PC-9 (cell line): Measurements from ENCODE around the gene KLK13. TPM values are rescaled to one million over a fixed set of nuclear protein-coding genes. Genes with fewer than 3 reads are reported as not detected.

Experiments used
- BruUV-seq: library from RNA; stranded (reverse); fragments of 400-500 nt; replicated peaks from 2 replicates; lab custom pipeline; 2021; lab: Mats Ljungman, UMichigan
- CTCF ChIA-PET: fragments of 300-600 bp; sonication (Branson Sonifier 250); formaldehyde crosslinking; loops from one replicate; lab custom pipeline; 2022; ENCODE audit warnings: antibody characterized with exemption; lab: Charles Lee
- POLR2A ChIA-PET: fragments of 300-600 bp; sonication (Branson Sonifier 250); formaldehyde crosslinking; loops from one replicate; lab custom pipeline; 2022; ENCODE audit warnings: antibody characterized with exemption; ENCODE audit not compliant: unreplicated experiment; lab: Charles Lee
- DNase-seq, 2 experiments: peaks; one replicate each; pipeline versions ENCODE4 v3.0.0 to v3.0.0-alpha.2; 2015 to 2022; ENCODE audit warnings: mixed read lengths in 1 of 2
- H2AFZ ChIP-seq: fragments of 200-600 bp; sonication (generic); 2 replicates; pipeline ENCODE4 v1.8.1; 2017; ENCODE audit warnings: antibody characterized with exemption
- H3F3A ChIP-seq: fragments of 200-600 bp; sonication (generic); 2 replicates; pipeline ENCODE4 v1.8.1; 2017; ENCODE audit warnings: antibody characterized with exemption, mild to moderate bottlenecking, low read depth; ENCODE audit not compliant: insufficient read depth
- H3K27ac ChIP-seq: fragments of 200-600 bp; sonication (generic); 2 replicates; pipeline ENCODE4 v1.6.1; 2016; ENCODE audit warnings: mixed run types
- H3K27me3 ChIP-seq: fragments of 200-600 bp; sonication (generic); 2 replicates; pipeline ENCODE4 v1.6.1; 2016; ENCODE audit warnings: low read depth, mixed run types; ENCODE audit not compliant: insufficient read depth
- H3K36me3 ChIP-seq: fragments of 200-600 bp; sonication (generic); 2 replicates; pipeline ENCODE4 v1.6.1; 2016; ENCODE audit warnings: low read depth, mixed run types
- H3K4me1 ChIP-seq: fragments of 200-600 bp; sonication (generic); replicated peaks from 2 replicates; pipeline ENCODE4 v1.6.1; 2016; ENCODE audit warnings: mixed run types; ENCODE audit not compliant: insufficient read depth
- H3K4me2 ChIP-seq: fragments of 200-600 bp; sonication (generic); 2 replicates; pipeline ENCODE4 v1.6.1; 2017; ENCODE audit warnings: mixed run types
- H3K4me3 ChIP-seq: fragments of 200-600 bp; sonication (generic); 2 replicates; pipeline ENCODE4 v1.6.1; 2016; ENCODE audit warnings: mixed run types
- H3K79me2 ChIP-seq: fragments of 200-600 bp; sonication (generic); 2 replicates; pipeline ENCODE4 v1.6.1; 2017; ENCODE audit warnings: low read depth, mixed run types
- H3K9me2 ChIP-seq: fragments of 200-600 bp; sonication (generic); 2 replicates; pipeline ENCODE4 v1.8.1; 2017; ENCODE audit warnings: mild to moderate bottlenecking; ENCODE audit not compliant: insufficient read depth
- H3K9me3 ChIP-seq: fragments of 200-600 bp; sonication (generic); 2 replicates; pipeline ENCODE4 v1.8.1; 2016; ENCODE audit warnings: low read depth; ENCODE audit not compliant: insufficient read depth
- H4K20me1 ChIP-seq: fragments of 200-600 bp; sonication (generic); 2 replicates; pipeline ENCODE4 v1.8.1; 2017; ENCODE audit not compliant: insufficient read depth
- EZH2 ChIP-seq: fragments of 200-600 bp; sonication (generic); IDR thresholded peaks from 2 replicates; pipeline ENCODE4 v1.8.0; 2017; ENCODE audit warnings: antibody characterized with exemption, low read depth
- intact Hi-C: fragments of 100-400 bp; cut with micrococcal nuclease; formaldehyde crosslinking; loops from one replicate; pipeline ENCODE4 v1.10.0; 2022; ENCODE audit not compliant: unreplicated experiment
- total RNA-seq: library from RNA; stranded (reverse); gene quantifications from 2 replicates; pipeline ENCODE4 v1.2.3, GENCODE V29; 2021
- TF ChIP-seq, protein P1 (sequence below): fragments of 200-600 bp; sonication (generic); conservative IDR thresholded peaks from 2 replicates; pipeline ENCODE4 v1.6.1; 2017; ENCODE audit warnings: mixed run types, antibody characterized with exemption, mild to moderate bottlenecking, moderate library complexity

KLK13 gene
- total RNA-seq, 1 experiment from 2014 or later = not detected

DNA sequence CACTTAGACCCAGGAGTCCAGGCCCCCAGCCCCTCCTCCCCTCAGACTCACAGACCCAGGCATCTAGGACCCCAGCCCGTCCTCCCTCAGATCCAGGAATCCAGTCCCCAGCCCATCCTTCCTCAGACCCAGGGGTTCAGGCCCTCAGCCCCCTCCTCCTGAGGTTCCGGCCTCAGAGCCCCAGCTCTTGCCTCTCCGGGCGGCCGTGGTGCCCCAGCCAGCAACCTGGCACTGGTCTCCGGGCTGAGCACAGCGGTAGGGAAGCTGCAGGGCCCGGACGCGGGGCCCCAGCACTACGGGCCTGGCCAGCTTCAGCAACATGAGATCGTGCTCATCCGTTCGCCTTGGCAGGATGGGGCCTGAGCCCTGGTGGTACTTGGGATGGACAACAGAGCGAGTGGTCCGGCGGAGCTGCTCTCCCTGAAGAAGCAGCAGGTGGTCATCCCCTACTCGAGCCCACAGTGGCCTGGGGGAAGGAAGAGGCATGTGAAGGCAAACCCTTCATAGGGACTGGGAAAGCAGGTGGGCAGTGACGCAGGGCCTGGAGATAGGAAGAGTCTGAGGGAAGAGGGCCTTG, 49.1 kb downstream of the KLK13 start:
- TF ChIP-seq, protein P1, sequence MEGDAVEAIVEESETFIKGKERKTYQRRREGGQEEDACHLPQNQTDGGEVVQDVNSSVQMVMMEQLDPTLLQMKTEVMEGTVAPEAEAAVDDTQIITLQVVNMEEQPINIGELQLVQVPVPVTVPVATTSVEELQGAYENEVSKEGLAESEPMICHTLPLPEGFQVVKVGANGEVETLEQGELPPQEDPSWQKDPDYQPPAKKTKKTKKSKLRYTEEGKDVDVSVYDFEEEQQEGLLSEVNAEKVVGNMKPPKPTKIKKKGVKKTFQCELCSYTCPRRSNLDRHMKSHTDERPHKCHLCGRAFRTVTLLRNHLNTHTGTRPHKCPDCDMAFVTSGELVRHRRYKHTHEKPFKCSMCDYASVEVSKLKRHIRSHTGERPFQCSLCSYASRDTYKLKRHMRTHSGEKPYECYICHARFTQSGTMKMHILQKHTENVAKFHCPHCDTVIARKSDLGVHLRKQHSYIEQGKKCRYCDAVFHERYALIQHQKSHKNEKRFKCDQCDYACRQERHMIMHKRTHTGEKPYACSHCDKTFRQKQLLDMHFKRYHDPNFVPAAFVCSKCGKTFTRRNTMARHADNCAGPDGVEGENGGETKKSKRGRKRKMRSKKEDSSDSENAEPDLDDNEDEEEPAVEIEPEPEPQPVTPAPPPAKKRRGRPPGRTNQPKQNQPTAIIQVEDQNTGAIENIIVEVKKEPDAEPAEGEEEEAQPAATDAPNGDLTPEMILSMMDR = no peak
- TF ChIP-seq EZH2 = no peak
- ChIA-PET CTCF (interaction anchor here (0.5 to 1.5 kb wide), 3 partner anchors 48 to 82 kb away, joined by 3 to 6 read pairs (median 4); no protein-coding TSS in a partner anchor), POLR2A (no interaction called here)
- Histone ChIP-seq H2AFZ (no peak overlapping the region), H3K4me3 (no peak overlapping the region), H3K4me2 (no peak overlapping the region), H3K79me2 (no peaks in the 10 kb centered on the region), H3K27ac (no peak overlapping the region), H3K4me1 (peaks cover 20% of the 10 kb centered on the region), H3K27me3 (no peaks in the 10 kb centered on the region), H3K9me3 (no peaks in the 10 kb centered on the region), H3F3A (peaks cover 43% of the 10 kb centered on the region), H3K36me3 (no peaks in the 10 kb centered on the region), H3K9me2 (no peaks in the 10 kb centered on the region), H4K20me1 (no peaks in the 10 kb centered on the region)
- intact Hi-C loops = loop anchor here (5.0 to 10.0 kb wide), 3 partner anchors 152 to 311 kb away; no protein-coding TSS in a partner anchor
- no TSS peak for BruUV-seq
- no peak for DNase-seq

DNA sequence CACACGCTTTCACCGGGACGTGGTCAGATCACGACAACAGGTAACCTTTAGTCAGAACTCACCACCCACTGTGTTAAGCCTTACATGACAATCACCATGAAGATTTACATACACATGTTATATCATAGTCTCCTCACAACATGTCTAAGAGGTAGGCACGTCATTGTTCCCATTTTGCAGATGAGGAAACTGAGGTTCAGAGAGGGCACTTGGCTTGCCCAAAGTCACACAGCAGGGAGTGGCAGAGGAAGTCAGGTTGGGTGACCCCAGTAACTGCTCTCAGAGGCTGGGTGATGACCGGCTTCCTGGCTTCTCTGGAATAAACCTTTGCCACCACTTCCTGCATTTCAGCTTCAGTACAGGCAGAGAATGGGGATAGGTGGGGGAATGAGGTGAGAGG, 50.6 kb downstream of the KLK13 start:
- Histone ChIP-seq H2AFZ (no peak overlapping the region), H3K36me3 (no peaks in the 10 kb centered on the region), H3K79me2 (no peaks in the 10 kb centered on the region), H4K20me1 (no peaks in the 10 kb centered on the region), H3F3A (peaks cover 33% of the 10 kb centered on the region), H3K4me3 (no peak overlapping the region), H3K27me3 (no peaks in the 10 kb centered on the region), H3K4me2 (no peak overlapping the region), H3K9me2 (no peaks in the 10 kb centered on the region), H3K4me1 (peaks cover 21% of the 10 kb centered on the region), H3K27ac (no peak overlapping the region), H3K9me3 (no peaks in the 10 kb centered on the region)
- TF ChIP-seq, protein P1 = no peak
- CTCF ChIA-PET = interaction anchor here (0.6 kb wide), 1 partner anchor 57 kb away, joined by 10 read pairs; no protein-coding TSS in a partner anchor
- DNase-seq = no peak
- POLR2A ChIA-PET = no interaction called here
- BruUV-seq = no TSS peak
- intact Hi-C loops = loop anchor here (10.0 kb wide), 2 partner anchors 209 to 309 kb away; no protein-coding TSS in a partner anchor

DNA sequence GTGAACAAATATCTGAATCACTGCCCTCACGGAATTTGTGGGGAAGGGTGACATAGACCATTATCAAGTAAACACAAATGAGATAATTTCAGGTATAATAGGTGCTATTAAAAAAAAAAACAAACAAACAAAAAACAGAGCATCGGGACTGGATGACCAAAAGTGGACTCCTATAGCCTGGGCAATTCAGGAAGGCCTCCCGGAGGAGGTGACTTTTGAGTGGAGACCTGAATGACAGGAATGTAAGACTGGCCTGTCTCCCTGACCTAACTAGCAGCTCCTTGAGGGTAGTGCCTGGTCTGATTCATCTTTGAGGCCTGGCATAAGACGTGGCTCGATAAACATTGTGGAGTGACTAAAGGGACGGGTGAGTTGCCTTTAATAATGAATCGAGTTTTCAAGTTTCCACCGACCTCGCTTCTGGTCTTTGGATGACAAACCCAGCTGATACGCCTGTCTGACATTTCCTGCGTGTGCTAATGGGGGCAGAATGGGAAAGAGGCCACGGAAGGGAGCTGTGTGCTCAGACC, 52.2 kb downstream of the KLK13 start:
- no TSS peak for BruUV-seq
- H3K4me3 ChIP-seq = no peak overlapping the region
- TF ChIP-seq, protein P1 = no peak
- no peak for TF ChIP-seq EZH2
- intact Hi-C loops = loop anchor here (10.0 kb wide), 2 partner anchors 208 to 308 kb away; no protein-coding TSS in a partner anchor
- H3K27ac ChIP-seq = no peak overlapping the region
- H3K9me2 ChIP-seq = no peaks in the 10 kb centered on the region
- no peaks in the 10 kb centered on the region for H3K79me2 ChIP-seq
- POLR2A ChIA-PET = no interaction called here
- H3K9me3 ChIP-seq = no peaks in the 10 kb centered on the region
- H3K27me3 ChIP-seq = no peaks in the 10 kb centered on the region
- H3K36me3 ChIP-seq = no peaks in the 10 kb centered on the region
- H2AFZ ChIP-seq = no peak overlapping the region
- H3K4me2 ChIP-seq = no peak overlapping the region
- DNase-seq = no peak
- H3K4me1 ChIP-seq = peaks cover 19% of the 10 kb centered on the region
- peaks cover 26% of the 10 kb centered on the region; the same call in 1 of the 2 replicates for H3F3A ChIP-seq
- no peaks in the 10 kb centered on the region for H4K20me1 ChIP-seq
- CTCF ChIA-PET = interaction anchor here (0.7 kb wide), 1 partner anchor 130 kb away, joined by 3 read pairs; no protein-coding TSS in a partner anchor
